Stimulated activated CD4-positive, alpha-beta T cell treated with anti-CD3 and anti-CD28 coated beads, Interleukin-2, amount 100 ng/mL, for 24 hours (primary cell): ENCODE results near the gene POSTN.
"Not testable (repeated sequence)": the region's sequence is repeated elsewhere in the genome, so short reads cannot be mapped to it uniquely, and the experiment has no call there.

ENCODE experiments used
- DNase-seq, 2 donors: peaks; one replicate each; pipeline ENCODE4 v3.0.0-alpha.2; 2020

Gene POSTN

GRCh38 chr13:37594550-37594949, 4.0 kb downstream of the POSTN start:
- no peak for DNase-seq

- DNase-seq = not testable (repeated sequence)
Measured at GRCh38 chr13:37589381-37589780, 9.2 kb downstream of the POSTN start.

- no peak for DNase-seq
Measured at GRCh38 chr13:37587236-37587635, 11.3 kb downstream of the POSTN start.

- DNase-seq = no peak
Measured at GRCh38 chr13:37586164-37586563, 12.4 kb downstream of the POSTN start.

- DNase-seq = no peak
Measured at GRCh38 chr13:37585541-37585940, 13.0 kb downstream of the POSTN start.

GRCh38 chr13:37576601-37577000, 22.0 kb downstream of the POSTN start:
- no peak for DNase-seq

- no peak for DNase-seq
Measured at GRCh38 chr13:37565425-37565824, 33.1 kb downstream of the POSTN start.

GRCh38 chr13:37561031-37561430, 37.5 kb downstream of the POSTN start:
- no peak for DNase-seq

- no peak for DNase-seq
Measured at GRCh38 chr13:37560526-37560925, 38.0 kb downstream of the POSTN start.

GRCh38 chr13:37558766-37559165, 39.8 kb downstream of the POSTN start:
- DNase-seq = not testable (repeated sequence)

- no peak for DNase-seq
Measured at GRCh38 chr13:37546087-37546486, 52.5 kb downstream of the POSTN start.

GRCh38 chr13:37544995-37545394, 53.6 kb downstream of the POSTN start:
- no peak for DNase-seq

GRCh38 chr13:37539976-37540605, 58.5 kb downstream of the POSTN start:
- no peak for DNase-seq

GRCh38 chr13:37539170-37539569, 59.4 kb downstream of the POSTN start:
- DNase-seq = no peak

- no peak for DNase-seq
Measured at GRCh38 chr13:37535501-37535900, 63.1 kb downstream of the POSTN start.

- DNase-seq = no peak
Measured at GRCh38 chr13:37534676-37535075, 63.9 kb downstream of the POSTN start.

- no peak for DNase-seq
Measured at GRCh38 chr13:37534181-37534580, 64.4 kb downstream of the POSTN start.

- DNase-seq = no peak
Measured at GRCh38 chr13:37531049-37531448, 67.5 kb downstream of the POSTN start.

- no peak for DNase-seq
Measured at GRCh38 chr13:37529751-37530385, 68.7 kb downstream of the POSTN start.

- DNase-seq = no peak
Measured at GRCh38 chr13:37526710-37527473, 71.7 kb downstream of the POSTN start.

GRCh38 chr13:37515226-37515625, 83.3 kb downstream of the POSTN start:
- no peak for DNase-seq
